ENCODE measurements around the gene MYL12B. TPM values are rescaled to one million over a fixed set of nuclear protein-coding genes. Genes with fewer than 3 reads are reported as not detected.

MYL12B gene
- total RNA-seq, 1 experiment from 2014 or later = 166 TPM

- H3K27me3 ChIP-seq (ENCODE audit: insufficient read depth, low read length) = no peaks in the 10 kb centered on the region
- no peak overlapping the region for H2BK12ac ChIP-seq (ENCODE audit: insufficient read length, low read depth, low read length)
- H3K23me2 ChIP-seq (ENCODE audit: insufficient read length, low read depth, low read length, poor library complexity, severe bottlenecking) = no peaks in the 10 kb centered on the region
- no peaks in the 10 kb centered on the region for H4K20me1 ChIP-seq (ENCODE audit: control insufficient read depth, insufficient read depth, insufficient read length)
- no peak overlapping the region for H3K23ac ChIP-seq (ENCODE audit: insufficient read length, low read depth, low read length)
- no peak overlapping the region for H3T11ph ChIP-seq (ENCODE audit: low read length)
- H3K18ac ChIP-seq (ENCODE audit: insufficient read length, low read depth, low read length) = no peak overlapping the region
- no peak overlapping the region for H3K4ac ChIP-seq (ENCODE audit: low read depth, low read length)
- no peak overlapping the region for H2AK5ac ChIP-seq (ENCODE audit: insufficient read length, low read length)
- no peak overlapping the region for H3K4me2 ChIP-seq (ENCODE audit: insufficient read depth, insufficient read length, low read length)
- DNase-seq = no peak
- H2AFZ ChIP-seq (ENCODE audit: low read length) = no peak overlapping the region
- no peaks in the 10 kb centered on the region for H3K9me3 ChIP-seq (ENCODE audit: control insufficient read depth, low read depth, low read length)
- peaks cover 4% of the 10 kb centered on the region for H3K79me1 ChIP-seq (ENCODE audit: insufficient read depth, low read depth, low read length, poor library complexity, severe bottlenecking)
- H3K4me1 ChIP-seq (ENCODE audit: insufficient read depth, low read length) = no peaks in the 10 kb centered on the region; the same call in 1 of the 2 replicates
- no peak overlapping the region for H3K14ac ChIP-seq (ENCODE audit: insufficient read depth, low read length)
- Mint-ChIP-seq H3K27ac (peak overlapping the region; percentile 15 to 40 (median 19); a peak in 6 of 7 replicates), H3K4me1 (peaks cover 31 to 37% of the 10 kb centered on the region in 2 experiments), H3K27me3 (ENCODE audit: low read depth) (no peaks in the 10 kb centered on the region), H3K36me3 (ENCODE audit: insufficient read depth in 1 of 3, low read depth in 3 of 3) (peaks cover 6 to 16% (median 16%) of the 10 kb centered on the region in 3 experiments; a peak in 5 of 7 replicates), H3K4me3 (no peak overlapping the region), H3K9me3 (no peaks in the 10 kb centered on the region)
- no peak for TF ChIP-seq CTCF (conservative IDR thresholded peaks at IDR 0.05)
- H3K79me2 ChIP-seq (ENCODE audit: insufficient read depth, low read length) = peaks cover 48% of the 10 kb centered on the region; the same call in 1 of the 2 replicates
- no peak overlapping the region for H4K91ac ChIP-seq (ENCODE audit: insufficient read length, low read depth, low read length)
- no CpG with 5 or more reads among the region's 4 CpGs for WGBS (ENCODE audit: extremely low coverage, insufficient read length, low lambda C conversion rate)
- no peak overlapping the region for H2BK15ac ChIP-seq (ENCODE audit: low read depth, low read length)
- no peak overlapping the region for H3K56ac ChIP-seq (ENCODE audit: insufficient read length, low read depth, low read length)
- no peak overlapping the region for H3K9ac ChIP-seq (ENCODE audit: extremely low read depth, insufficient read length, low read length)
- H4K5ac ChIP-seq (ENCODE audit: insufficient read length, low read depth, low read length) = no peak overlapping the region
- no peak overlapping the region for H2BK5ac ChIP-seq (ENCODE audit: insufficient read length, low read length)
- H2BK120ac ChIP-seq (ENCODE audit: low read depth, low read length, poor library complexity, severe bottlenecking) = no peak overlapping the region
- no peak overlapping the region for H4K8ac ChIP-seq (replicated peaks; ENCODE audit: insufficient read length, low read depth, low read length)
- H3K27ac ChIP-seq (ENCODE audit: insufficient read length, low read depth, low read length) = no peak overlapping the region
- no peak overlapping the region for H2BK20ac ChIP-seq (ENCODE audit: low read depth, low read length, poor library complexity, severe bottlenecking)
Measured at GRCh38 chr18:3269241-3269913, 7.4 kb downstream of the MYL12B start.

Data from H9 (cell line).